GM12875 (cell line): ENCODE measurements around the gene TUBA1A.
"Not testable (repeated sequence)": the region's sequence is repeated elsewhere in the genome, so short reads cannot be mapped to it uniquely, and the experiment has no call there.

Source experiments
- H3K4me3 ChIP-seq: one replicate; pipeline ENCODE4 v1.5.1; 2011; ENCODE audit warnings: low read depth, low read length, control low read depth
- CTCF ChIP-seq: IDR thresholded peaks from 2 replicates; pipeline ENCODE4 v1.5.1; 2011; ENCODE audit warnings: low read depth, mild to moderate bottlenecking, control low read depth, inconsistent platforms, low read length, moderate library complexity, borderline replicate concordance; ENCODE audit not compliant: insufficient read depth

The TUBA1A gene

GRCh38 chr12:49189731-49190716 is 1.1 kb upstream of the TUBA1A start:
- no peak overlapping the region for H3K4me3 ChIP-seq
- TF ChIP-seq CTCF: no peak

- H3K4me3 ChIP-seq: peak overlapping the region; percentile 62
- TF ChIP-seq CTCF: no peak
Measured at GRCh38 chr12:49188201-49188915, 522 bp downstream of the TUBA1A start.

- no peak for TF ChIP-seq CTCF
- no peak overlapping the region for H3K4me3 ChIP-seq
Measured at GRCh38 chr12:49187184-49187583, 1.7 kb downstream of the TUBA1A start.

- H3K4me3 ChIP-seq: not testable (repeated sequence)
Measured at GRCh38 chr12:49186307-49186706, 2.6 kb downstream of the TUBA1A start.

- H3K4me3 ChIP-seq: not testable (repeated sequence)
Measured at GRCh38 chr12:49184697-49185096, 4.2 kb downstream of the TUBA1A start.

- H3K4me3 ChIP-seq: not testable (repeated sequence)
Measured at GRCh38 chr12:49183214-49183950, 5.5 kb downstream of the TUBA1A start.

GRCh38 chr12:49174218-49174617 is 14.7 kb downstream of the TUBA1A start:
- TF ChIP-seq CTCF: no peak
- no peak overlapping the region for H3K4me3 ChIP-seq

GRCh38 chr12:49170924-49171323 is 18.0 kb downstream of the TUBA1A start:
- no peak for TF ChIP-seq CTCF

More at GRCh38 chr12:49170924-49171323, 18.0 kb downstream of the TUBA1A start:
- H3K4me3 ChIP-seq: no peak overlapping the region
